DOHH2 (cell line): ENCODE results near the gene UGT1A5.

Experiments used
- CTCF ChIP-seq: fragments of 200-600 bp; sonication (generic); IDR thresholded peaks from one replicate; pipeline ENCODE4 v1.5.1; 2014; ENCODE audit warnings: antibody characterized with exemption, mild to moderate bottlenecking, low read depth, low read length; ENCODE audit not compliant: poor library complexity, severe bottlenecking
- EZH2phosphoT487 ChIP-seq: fragments of 200-600 bp; sonication (generic); IDR thresholded peaks from 2 replicates; pipeline ENCODE4 v1.6.1; 2017; ENCODE audit warnings: borderline replicate concordance, mild to moderate bottlenecking, antibody characterized with exemption, low read length, moderate library complexity, mixed read lengths

GRCh38 chr2:233819884-233820773 is 107.4 kb downstream of the UGT1A5 start:
- TF ChIP-seq CTCF (no peak), EZH2phosphoT487 (no peak)
